HepG2 (cell line): Measurements from ENCODE around the gene AIP. TPM values are rescaled to one million over a fixed set of nuclear protein-coding genes. Genes with fewer than 3 reads are reported as not detected.

Source experiments
- ARNTL ChIP-seq: sonication (generic); formaldehyde crosslinking; IDR thresholded peaks from 2 replicates; pipeline ENCODE4 v1.4.0; 2020; ENCODE audit warnings: mild to moderate bottlenecking, missing genetic modification reagents
- ESRRA ChIP-seq: sonication (generic); formaldehyde crosslinking; IDR thresholded peaks from 2 replicates; pipeline ENCODE4 v1.5.1; 2020; ENCODE audit warnings: mild to moderate bottlenecking, low read depth, missing genetic modification reagents
- ETV5 ChIP-seq: IDR thresholded peaks from 2 replicates; pipeline ENCODE4 v1.6.1; 2018; ENCODE audit warnings: missing biosample characterization, missing genetic modification reagents, inconsistent platforms, borderline replicate concordance
- FIP1L1 ChIP-seq: fragments of 200-400 bp; formaldehyde crosslinking; IDR thresholded peaks from 2 replicates; pipeline ENCODE4 v1.6.1; 2018; ENCODE audit warnings: low read depth, mild to moderate bottlenecking, low read length, moderate library complexity, borderline replicate concordance; ENCODE audit not compliant: insufficient read depth
- FOXO1 ChIP-seq: sonication (generic); formaldehyde crosslinking; IDR thresholded peaks from 2 replicates; pipeline ENCODE4 v1.4.0; 2020; ENCODE audit warnings: missing genetic modification reagents
- HNRNPL ChIP-seq: fragments of 200-400 bp; formaldehyde crosslinking; IDR thresholded peaks from 2 replicates; pipeline ENCODE4 v1.6.1; 2017; ENCODE audit warnings: mild to moderate bottlenecking, low read depth, low read length
- HNRNPLL ChIP-seq: fragments of 200-400 bp; formaldehyde crosslinking; IDR thresholded peaks from 2 replicates; pipeline ENCODE4 v1.6.1; 2017; ENCODE audit warnings: mild to moderate bottlenecking, low read depth, low read length; ENCODE audit not compliant: poor library complexity, severe bottlenecking
- IRF2 ChIP-seq: IDR thresholded peaks from 2 replicates; pipeline ENCODE4 v1.6.1; 2018; ENCODE audit warnings: missing genetic modification reagents, missing compliant biosample characterization
- NFKB2 ChIP-seq: sonication (generic); formaldehyde crosslinking; IDR thresholded peaks from 2 replicates; pipeline ENCODE4 v1.4.0; 2020; ENCODE audit warnings: missing genetic modification reagents, borderline replicate concordance
- NR2F2 ChIP-seq: IDR thresholded peaks from 2 replicates; pipeline ENCODE4 v1.6.1; 2012; ENCODE audit warnings: low read depth, inconsistent platforms, borderline replicate concordance
- POLR2AphosphoS2 ChIP-seq: IDR thresholded peaks from 2 replicates; pipeline ENCODE4 v1.6.1; 2011; ENCODE audit warnings: low read depth, low read length, improper control_type of control experiment
- PPARG ChIP-seq: conservative IDR thresholded peaks from 2 replicates; pipeline ENCODE4 v1.6.1; 2016; ENCODE audit warnings: missing biosample characterization, missing genetic modification reagents
- TOPORS ChIP-seq: sonication (generic); formaldehyde crosslinking; IDR thresholded peaks from 2 replicates; pipeline ENCODE4 v1.8.0; 2023; ENCODE audit warnings: mild to moderate bottlenecking, missing genetic modification reagents
- ZFP90 ChIP-seq: sonication (generic); formaldehyde crosslinking; IDR thresholded peaks from 2 replicates; pipeline ENCODE4 v1.8.0; 2022; ENCODE audit warnings: missing genetic modification reagents, mild to moderate bottlenecking, inconsistent platforms, borderline replicate concordance
- ZFX ChIP-seq: sonication (generic); formaldehyde crosslinking; IDR thresholded peaks from 2 replicates; pipeline ENCODE4 v1.4.0; 2020; ENCODE audit warnings: mild to moderate bottlenecking, low read depth, missing genetic modification reagents, moderate library complexity
- ZNF230 ChIP-seq: sonication (generic); formaldehyde crosslinking; IDR thresholded peaks from 2 replicates; pipeline ENCODE4 v1.4.0; 2020; ENCODE audit warnings: mild to moderate bottlenecking, missing genetic modification reagents
- ZNF34 ChIP-seq: sonication (generic); formaldehyde crosslinking; IDR thresholded peaks from 2 replicates; pipeline ENCODE4 v1.4.0; 2020; ENCODE audit warnings: mild to moderate bottlenecking, missing genetic modification reagents, borderline replicate concordance
- ZNF614 ChIP-seq: IDR thresholded peaks from 2 replicates; pipeline ENCODE4 v1.6.1; 2018; ENCODE audit warnings: missing biosample characterization, missing genetic modification reagents, inconsistent platforms, borderline replicate concordance
- ZNF766 ChIP-seq: sonication (generic); formaldehyde crosslinking; IDR thresholded peaks from 2 replicates; pipeline ENCODE4 v1.5.0; 2020; ENCODE audit warnings: missing genetic modification reagents, borderline replicate concordance
- ZNF878 ChIP-seq: sonication (generic); formaldehyde crosslinking; IDR thresholded peaks from 2 replicates; pipeline ENCODE4 v1.8.1; 2023; ENCODE audit warnings: mild to moderate bottlenecking, missing genetic modification reagents, moderate library complexity
- polyA plus RNA-seq, 8 experiments: library from polyadenylated mRNA; depleted of rRNA in 3 of 8; stranded (reverse) in 7 of 8; unstranded in 1 of 8; fragments of >200 nt; fragmentation: Illumina TruSeq in 4 of 8; extraction: Trizol in 4 of 8; gene quantifications; 2 replicates each; pipeline versions ENCODE4 v1.2.1 to v1.2.3, GENCODE V29; 2011 to 2016; ENCODE audit warnings: low read depth in 4 of 8, missing spikeins in 1 of 8, mixed read lengths in 1 of 8; ENCODE audit not compliant: insufficient read depth in 1 of 8
- total RNA-seq, 5 experiments: library from RNA; depleted of rRNA; stranded (reverse); fragments of >200 nt; fragmentation: Illumina TruSeq; extraction: Trizol; gene quantifications; 2 replicates each; pipeline ENCODE4 v1.2.3, GENCODE V29; 2016; ENCODE audit warnings: low read depth in 1 of 5
- TF ChIP-seq, protein P1 (sequence below): fragments of 450-650 bp; IDR thresholded peaks from 2 replicates; pipeline ENCODE4 v1.6.1; 2016
- TF ChIP-seq, protein P2 (sequence below): IDR thresholded peaks from 2 replicates; pipeline ENCODE4 v1.6.1; 2018; ENCODE audit warnings: missing genetic modification reagents, mild to moderate bottlenecking, missing compliant biosample characterization
- TF ChIP-seq, protein P3 (sequence below): sonication (generic); formaldehyde crosslinking; IDR thresholded peaks from 2 replicates; pipeline ENCODE4 v1.5.0; 2020; ENCODE audit warnings: mild to moderate bottlenecking, missing genetic modification reagents, moderate library complexity
- TF ChIP-seq, protein P4 (sequence below): sonication (generic); formaldehyde crosslinking; IDR thresholded peaks from 2 replicates; pipeline ENCODE4 v1.4.0; 2020; ENCODE audit warnings: missing genetic modification reagents, borderline replicate concordance

AIP gene
- total and polyA plus RNA-seq, 2 of the 13 experiments (the other 11 are each of a cell fraction or from before 2014, with no cell fraction given), result 51.8 to 110 TPM

DNA sequence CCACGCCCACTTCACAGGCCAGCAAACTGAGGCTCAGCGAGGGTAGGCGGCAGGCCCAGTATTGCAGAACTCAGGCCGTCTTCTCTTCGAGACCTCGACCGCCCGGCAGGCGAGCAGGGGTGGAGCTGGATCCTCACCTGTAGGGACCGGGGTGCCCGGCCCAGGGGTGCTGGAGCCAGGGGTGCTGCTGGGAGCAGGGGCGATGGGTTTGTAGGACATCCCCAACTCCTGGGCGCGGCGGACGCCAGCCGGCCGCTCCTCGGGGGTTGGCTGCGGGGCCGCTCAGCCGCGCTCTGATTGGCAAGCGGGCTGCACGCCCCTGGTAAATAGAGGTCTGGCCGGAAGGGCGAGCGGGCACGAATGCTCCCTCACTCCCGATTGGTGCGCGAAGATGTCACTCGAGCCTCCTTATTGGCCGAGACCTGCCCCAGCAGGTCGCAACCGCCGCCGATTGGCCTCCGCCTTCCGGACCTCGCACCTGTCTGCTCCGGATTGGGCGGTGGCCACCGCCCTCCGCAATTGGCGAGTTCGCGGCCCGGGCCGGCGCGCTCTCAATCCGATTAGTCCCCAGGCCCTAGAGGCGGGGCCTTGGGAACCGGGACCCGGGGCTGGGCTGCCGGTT, 25.1 kb downstream of the AIP start, which contains the start of gene CDK2AP2 (continued):
- TF ChIP-seq ZNF614, result no peak
- peak; percentile 59 for TF ChIP-seq HNRNPLL
- no peak for TF ChIP-seq ZNF230 (CRISPR knock-in tag)
- peak; percentile 86 for TF ChIP-seq ZFX
- TF ChIP-seq ZNF878 (CRISPR knock-in tag), result no peak
- no peak for TF ChIP-seq PPARG (CRISPR knock-in tag)
- TF ChIP-seq FIP1L1, result no peak
- TF ChIP-seq, protein P1, sequence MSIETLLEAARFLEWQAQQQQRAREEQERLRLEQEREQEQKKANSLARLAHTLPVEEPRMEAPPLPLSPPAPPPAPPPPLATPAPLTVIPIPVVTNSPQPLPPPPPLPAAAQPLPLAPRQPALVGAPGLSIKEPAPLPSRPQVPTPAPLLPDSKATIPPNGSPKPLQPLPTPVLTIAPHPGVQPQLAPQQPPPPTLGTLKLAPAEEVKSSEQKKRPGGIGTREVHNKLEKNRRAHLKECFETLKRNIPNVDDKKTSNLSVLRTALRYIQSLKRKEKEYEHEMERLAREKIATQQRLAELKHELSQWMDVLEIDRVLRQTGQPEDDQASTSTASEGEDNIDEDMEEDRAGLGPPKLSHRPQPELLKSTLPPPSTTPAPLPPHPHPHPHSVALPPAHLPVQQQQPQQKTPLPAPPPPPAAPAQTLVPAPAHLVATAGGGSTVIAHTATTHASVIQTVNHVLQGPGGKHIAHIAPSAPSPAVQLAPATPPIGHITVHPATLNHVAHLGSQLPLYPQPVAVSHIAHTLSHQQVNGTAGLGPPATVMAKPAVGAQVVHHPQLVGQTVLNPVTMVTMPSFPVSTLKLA, result peak; percentile 51
- no peak for TF ChIP-seq ETV5 (CRISPR knock-in tag)
- TF ChIP-seq POLR2AphosphoS2, result no peak
- TF ChIP-seq NR2F2, result no peak
- TF ChIP-seq, protein P2, sequence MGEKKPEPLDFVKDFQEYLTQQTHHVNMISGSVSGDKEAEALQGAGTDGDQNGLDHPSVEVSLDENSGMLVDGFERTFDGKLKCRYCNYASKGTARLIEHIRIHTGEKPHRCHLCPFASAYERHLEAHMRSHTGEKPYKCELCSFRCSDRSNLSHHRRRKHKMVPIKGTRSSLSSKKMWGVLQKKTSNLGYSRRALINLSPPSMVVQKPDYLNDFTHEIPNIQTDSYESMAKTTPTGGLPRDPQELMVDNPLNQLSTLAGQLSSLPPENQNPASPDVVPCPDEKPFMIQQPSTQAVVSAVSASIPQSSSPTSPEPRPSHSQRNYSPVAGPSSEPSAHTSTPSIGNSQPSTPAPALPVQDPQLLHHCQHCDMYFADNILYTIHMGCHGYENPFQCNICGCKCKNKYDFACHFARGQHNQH (CRISPR knock-in tag), result no peak; the same call in none of the 2 replicates
- no peak for TF ChIP-seq FOXO1
- TF ChIP-seq ZNF34 (CRISPR knock-in tag), result peak; percentile 71
- TF ChIP-seq IRF2 (CRISPR knock-in tag), result no peak
- TF ChIP-seq HNRNPL, result no peak
- TF ChIP-seq, protein P3, sequence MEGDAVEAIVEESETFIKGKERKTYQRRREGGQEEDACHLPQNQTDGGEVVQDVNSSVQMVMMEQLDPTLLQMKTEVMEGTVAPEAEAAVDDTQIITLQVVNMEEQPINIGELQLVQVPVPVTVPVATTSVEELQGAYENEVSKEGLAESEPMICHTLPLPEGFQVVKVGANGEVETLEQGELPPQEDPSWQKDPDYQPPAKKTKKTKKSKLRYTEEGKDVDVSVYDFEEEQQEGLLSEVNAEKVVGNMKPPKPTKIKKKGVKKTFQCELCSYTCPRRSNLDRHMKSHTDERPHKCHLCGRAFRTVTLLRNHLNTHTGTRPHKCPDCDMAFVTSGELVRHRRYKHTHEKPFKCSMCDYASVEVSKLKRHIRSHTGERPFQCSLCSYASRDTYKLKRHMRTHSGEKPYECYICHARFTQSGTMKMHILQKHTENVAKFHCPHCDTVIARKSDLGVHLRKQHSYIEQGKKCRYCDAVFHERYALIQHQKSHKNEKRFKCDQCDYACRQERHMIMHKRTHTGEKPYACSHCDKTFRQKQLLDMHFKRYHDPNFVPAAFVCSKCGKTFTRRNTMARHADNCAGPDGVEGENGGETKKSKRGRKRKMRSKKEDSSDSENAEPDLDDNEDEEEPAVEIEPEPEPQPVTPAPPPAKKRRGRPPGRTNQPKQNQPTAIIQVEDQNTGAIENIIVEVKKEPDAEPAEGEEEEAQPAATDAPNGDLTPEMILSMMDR (CRISPR knock-in tag), result peak; percentile 24; the same call in 1 of the 2 replicates
- TF ChIP-seq ZNF766 (CRISPR knock-in tag), result no peak
- peak; percentile 28; the same call in 1 of the 2 replicates for TF ChIP-seq ESRRA (CRISPR knock-in tag)
- TF ChIP-seq, protein P4, sequence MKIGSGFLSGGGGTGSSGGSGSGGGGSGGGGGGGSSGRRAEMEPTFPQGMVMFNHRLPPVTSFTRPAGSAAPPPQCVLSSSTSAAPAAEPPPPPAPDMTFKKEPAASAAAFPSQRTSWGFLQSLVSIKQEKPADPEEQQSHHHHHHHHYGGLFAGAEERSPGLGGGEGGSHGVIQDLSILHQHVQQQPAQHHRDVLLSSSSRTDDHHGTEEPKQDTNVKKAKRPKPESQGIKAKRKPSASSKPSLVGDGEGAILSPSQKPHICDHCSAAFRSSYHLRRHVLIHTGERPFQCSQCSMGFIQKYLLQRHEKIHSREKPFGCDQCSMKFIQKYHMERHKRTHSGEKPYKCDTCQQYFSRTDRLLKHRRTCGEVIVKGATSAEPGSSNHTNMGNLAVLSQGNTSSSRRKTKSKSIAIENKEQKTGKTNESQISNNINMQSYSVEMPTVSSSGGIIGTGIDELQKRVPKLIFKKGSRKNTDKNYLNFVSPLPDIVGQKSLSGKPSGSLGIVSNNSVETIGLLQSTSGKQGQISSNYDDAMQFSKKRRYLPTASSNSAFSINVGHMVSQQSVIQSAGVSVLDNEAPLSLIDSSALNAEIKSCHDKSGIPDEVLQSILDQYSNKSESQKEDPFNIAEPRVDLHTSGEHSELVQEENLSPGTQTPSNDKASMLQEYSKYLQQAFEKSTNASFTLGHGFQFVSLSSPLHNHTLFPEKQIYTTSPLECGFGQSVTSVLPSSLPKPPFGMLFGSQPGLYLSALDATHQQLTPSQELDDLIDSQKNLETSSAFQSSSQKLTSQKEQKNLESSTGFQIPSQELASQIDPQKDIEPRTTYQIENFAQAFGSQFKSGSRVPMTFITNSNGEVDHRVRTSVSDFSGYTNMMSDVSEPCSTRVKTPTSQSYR (CRISPR knock-in tag), result no peak
- TF ChIP-seq TOPORS (CRISPR knock-in tag), result no peak
- no peak; the same call in 1 of the 2 replicates for TF ChIP-seq ZFP90
- no peak for TF ChIP-seq NFKB2 (CRISPR knock-in tag)
- no peak; the same call in 1 of the 2 replicates for TF ChIP-seq ARNTL
